Activated CD8-positive, alpha-beta T cell treated with anti-CD3 and anti-CD28 coated beads, Interleukin-2, amount 10 ng/mL, durations not matched to agents 7 days and 5 days (primary cell): ENCODE data around the gene TMEM178A. TPM values are rescaled to one million over a fixed set of nuclear protein-coding genes. Genes with fewer than 3 reads are reported as not detected.
"Not testable (repeated sequence)": the region's sequence is repeated elsewhere in the genome, so short reads cannot be mapped to it uniquely, and the experiment has no call there.

ENCODE experiments used
- ATAC-seq: fragments of 150-1000 bp; cut with Tn5 transposase; one replicate; pipeline ENCODE4 v1.10.0; 2021; ENCODE audit warnings: moderate library complexity
- CTCF ChIA-PET: fragments of 350-600 bp; sonication (Branson Sonifier 250); formaldehyde crosslinking; loops from one replicate; lab custom pipeline; 2021; ENCODE audit warnings: antibody characterized with exemption; lab: Charles Lee
- POLR2A ChIA-PET: fragments of 350-600 bp; sonication (Branson Sonifier 250); formaldehyde crosslinking; loops from one replicate; lab custom pipeline; 2021; ENCODE audit warnings: antibody characterized with exemption; lab: Charles Lee
- DNase-seq: peaks from one replicate; pipeline ENCODE4 v3.0.0-alpha.2; 2020
- H3K27ac Mint-ChIP-seq: one replicate; pipeline ENCODE4 v1.8.0; 2021; ENCODE audit warnings: mild to moderate bottlenecking, mixed read lengths
- H3K27me3 Mint-ChIP-seq: one replicate; pipeline ENCODE4 v1.8.0; 2021; ENCODE audit warnings: low read depth, mixed read lengths
- H3K36me3 Mint-ChIP-seq: one replicate; pipeline ENCODE4 v1.8.0; 2021; ENCODE audit warnings: low read depth, mixed read lengths
- H3K4me1 Mint-ChIP-seq: one replicate; pipeline ENCODE4 v1.8.0; 2021; ENCODE audit warnings: low read depth, mixed read lengths
- H3K4me3 Mint-ChIP-seq: one replicate; pipeline ENCODE4 v1.8.0; 2021; ENCODE audit warnings: mild to moderate bottlenecking, mixed read lengths
- H3K9me3 Mint-ChIP-seq: one replicate; pipeline ENCODE4 v1.8.0; 2022; ENCODE audit warnings: mixed read lengths; ENCODE audit not compliant: insufficient read depth
- total RNA-seq, 2 experiments: library from RNA; stranded (reverse); gene quantifications; one replicate each; pipeline ENCODE4 v1.2.3, GENCODE V29; 2021

Gene TMEM178A
- total RNA-seq, 2 experiments from 2014 or later = not detected

- ChIA-PET POLR2A (no interaction called here), CTCF (no interaction called here)
- Mint-ChIP-seq H3K36me3 (no peaks in the 10 kb centered on the region), H3K27me3 (peaks cover 1% of the 10 kb centered on the region), H3K4me3 (no peak overlapping the region), H3K4me1 (no peaks in the 10 kb centered on the region), H3K9me3 (no peaks in the 10 kb centered on the region), H3K27ac (no peak overlapping the region)
- DNase-seq (no peak), ATAC-seq (no peak)
Measured at GRCh38 chr2:39649511-39649910, 16.2 kb upstream of the TMEM178A start.

GRCh38 chr2:39650468-39650867 is 15.2 kb upstream of the TMEM178A start:
- ChIA-PET POLR2A (interaction anchor here (0.6 kb wide), 1 partner anchor 606 kb away, joined by 4 read pairs; no protein-coding TSS in a partner anchor), CTCF (no interaction called here)
- Mint-ChIP-seq H3K36me3 (no peaks in the 10 kb centered on the region), H3K4me1 (no peaks in the 10 kb centered on the region), H3K9me3 (no peaks in the 10 kb centered on the region), H3K27me3 (peaks cover 3% of the 10 kb centered on the region), H3K27ac (no peak overlapping the region), H3K4me3 (no peak overlapping the region)
- no peak for ATAC-seq
- DNase-seq = no peak

- DNase-seq, CTCF ChIA-PET, H3K4me3 Mint-ChIP-seq, ATAC-seq, H3K4me1 Mint-ChIP-seq, POLR2A ChIA-PET, H3K27ac Mint-ChIP-seq, H3K9me3 Mint-ChIP-seq, H3K36me3 Mint-ChIP-seq: not testable (repeated sequence)
- H3K27me3 Mint-ChIP-seq = peaks cover 13% of the 10 kb centered on the region
Measured at GRCh38 chr2:39656215-39656614, 9.5 kb upstream of the TMEM178A start.

GRCh38 chr2:39657287-39657937 is 8.3 kb upstream of the TMEM178A start:
- H3K4me1 Mint-ChIP-seq = no peaks in the 10 kb centered on the region
- no peaks in the 10 kb centered on the region for H3K36me3 Mint-ChIP-seq
- DNase-seq (no peak), ATAC-seq (no peak)
- H3K27me3 Mint-ChIP-seq = peaks cover 19% of the 10 kb centered on the region
- no peak overlapping the region for H3K27ac Mint-ChIP-seq
- ChIA-PET CTCF (no interaction called here), POLR2A (no interaction called here)
- H3K4me3 Mint-ChIP-seq = no peak overlapping the region
- no peaks in the 10 kb centered on the region for H3K9me3 Mint-ChIP-seq

GRCh38 chr2:39658371-39658770 is 7.3 kb upstream of the TMEM178A start:
- POLR2A ChIA-PET = no interaction called here

GRCh38 chr2:39659765-39660611 is 5.7 kb upstream of the TMEM178A start:
- DNase-seq (no peak), ATAC-seq (no peak)
- no peak overlapping the region for H3K27ac Mint-ChIP-seq
- no peaks in the 10 kb centered on the region for H3K36me3 Mint-ChIP-seq
- CTCF ChIA-PET = interaction anchor here (1.5 kb wide), 1 partner anchor 69 kb away, joined by 3 read pairs; no protein-coding TSS in a partner anchor
- peaks cover 3% of the 10 kb centered on the region for H3K4me1 Mint-ChIP-seq
- H3K9me3 Mint-ChIP-seq = no peaks in the 10 kb centered on the region
- peaks cover 39% of the 10 kb centered on the region for H3K27me3 Mint-ChIP-seq
- POLR2A ChIA-PET = no interaction called here
- no peak overlapping the region for H3K4me3 Mint-ChIP-seq

More at GRCh38 chr2:39658371-39658770, 7.3 kb upstream of the TMEM178A start:
- no peak for ATAC-seq
- Mint-ChIP-seq H3K36me3 (no peaks in the 10 kb centered on the region), H3K4me1 (no peaks in the 10 kb centered on the region), H3K9me3 (no peaks in the 10 kb centered on the region), H3K27ac (no peak overlapping the region), H3K4me3 (no peak overlapping the region), H3K27me3 (peaks cover 27% of the 10 kb centered on the region)
- CTCF ChIA-PET = no interaction called here
- no peak for DNase-seq

- ATAC-seq = no peak
- Mint-ChIP-seq H3K4me3 (no peak overlapping the region), H3K27me3 (peaks cover 43% of the 10 kb centered on the region), H3K9me3 (no peaks in the 10 kb centered on the region), H3K4me1 (peaks cover 6% of the 10 kb centered on the region), H3K27ac (no peak overlapping the region), H3K36me3 (no peaks in the 10 kb centered on the region)
- ChIA-PET CTCF (interaction anchor here (1.5 kb wide), 1 partner anchor 69 kb away, joined by 3 read pairs; no protein-coding TSS in a partner anchor), POLR2A (no interaction called here)
- no peak for DNase-seq
Measured at GRCh38 chr2:39660612-39661236, 5.0 kb upstream of the TMEM178A start.

GRCh38 chr2:39661826-39662225 is 3.9 kb upstream of the TMEM178A start:
- H3K27ac Mint-ChIP-seq = no peak overlapping the region
- H3K9me3 Mint-ChIP-seq = no peaks in the 10 kb centered on the region
- H3K4me3 Mint-ChIP-seq = no peak overlapping the region
- H3K27me3 Mint-ChIP-seq = peaks cover 46% of the 10 kb centered on the region
- ATAC-seq = no peak
- no peak for DNase-seq
- CTCF ChIA-PET = interaction anchor here (1.5 kb wide), 1 partner anchor 68 kb away, joined by 3 read pairs; no protein-coding TSS in a partner anchor
- POLR2A ChIA-PET = no interaction called here
- peaks cover 11% of the 10 kb centered on the region for H3K4me1 Mint-ChIP-seq
- H3K36me3 Mint-ChIP-seq = no peaks in the 10 kb centered on the region

GRCh38 chr2:39663187-39663930 is 2.4 kb upstream of the TMEM178A start:
- Mint-ChIP-seq H3K4me1 (peaks cover 12% of the 10 kb centered on the region), H3K4me3 (no peak overlapping the region), H3K9me3 (no peaks in the 10 kb centered on the region), H3K27me3 (peaks cover 59% of the 10 kb centered on the region), H3K36me3 (no peaks in the 10 kb centered on the region), H3K27ac (no peak overlapping the region)
- ATAC-seq (no peak), DNase-seq (no peak)
- POLR2A ChIA-PET = no interaction called here
- CTCF ChIA-PET = no interaction called here

- H3K4me3 Mint-ChIP-seq = no peak overlapping the region
Measured at GRCh38 chr2:39664232-39664887, 1.4 kb upstream of the TMEM178A start.

More at GRCh38 chr2:39664232-39664887, 1.4 kb upstream of the TMEM178A start:
- Mint-ChIP-seq H3K27ac (no peak overlapping the region), H3K9me3 (no peaks in the 10 kb centered on the region), H3K27me3 (peaks cover 66% of the 10 kb centered on the region), H3K36me3 (no peaks in the 10 kb centered on the region), H3K4me1 (peaks cover 12% of the 10 kb centered on the region)
- CTCF ChIA-PET = no interaction called here
- DNase-seq (no peak), ATAC-seq (no peak)
- POLR2A ChIA-PET = no interaction called here
